Measurements from ENCODE around the gene CACNA1D.

CACNA1D gene

GRCh38 chr3:53691349-53691748, 196.9 kb downstream of the CACNA1D start:
- no peak for DNase-seq (ENCODE audit: low spot score)

GRCh38 chr3:53691885-53692284, 197.5 kb downstream of the CACNA1D start:
- no peak for DNase-seq (ENCODE audit: low spot score)

- no peak for DNase-seq (ENCODE audit: low spot score)
Measured at GRCh38 chr3:53693451-53693850, 199.0 kb downstream of the CACNA1D start.

GRCh38 chr3:53694046-53694445, 199.6 kb downstream of the CACNA1D start:
- DNase-seq (ENCODE audit: low spot score), result no peak

GRCh38 chr3:53694666-53695323, 200.4 kb downstream of the CACNA1D start:
- DNase-seq (ENCODE audit: low spot score), result no peak

GRCh38 chr3:53695324-53695690, 200.9 kb downstream of the CACNA1D start:
- no peak for DNase-seq (ENCODE audit: low spot score)

- no peak for DNase-seq (ENCODE audit: low spot score)
Measured at GRCh38 chr3:53696401-53697172, 202.2 kb downstream of the CACNA1D start.

- no peak for DNase-seq (ENCODE audit: low spot score)
Measured at GRCh38 chr3:53700441-53700840, 206.0 kb downstream of the CACNA1D start.

GRCh38 chr3:53702776-53703530, 208.5 kb downstream of the CACNA1D start:
- DNase-seq (ENCODE audit: low spot score), result no peak

- DNase-seq (ENCODE audit: low spot score), result no peak
Measured at GRCh38 chr3:53703630-53704362, 209.4 kb downstream of the CACNA1D start.

- no peak for DNase-seq (ENCODE audit: low spot score)
Measured at GRCh38 chr3:53704363-53704725, 209.9 kb downstream of the CACNA1D start.

- DNase-seq (ENCODE audit: low spot score), result no peak
Measured at GRCh38 chr3:53705024-53705745, 210.8 kb downstream of the CACNA1D start.

- no peak for DNase-seq (ENCODE audit: low spot score)
Measured at GRCh38 chr3:53705774-53706173, 211.4 kb downstream of the CACNA1D start.

GRCh38 chr3:53707222-53707621, 212.8 kb downstream of the CACNA1D start:
- DNase-seq (ENCODE audit: low spot score), result no peak

GRCh38 chr3:53708001-53708621, 213.7 kb downstream of the CACNA1D start:
- DNase-seq (ENCODE audit: low spot score), result no peak

GRCh38 chr3:53709256-53709655, 214.8 kb downstream of the CACNA1D start:
- DNase-seq (ENCODE audit: low spot score), result no peak

GRCh38 chr3:53709860-53710674, 215.7 kb downstream of the CACNA1D start:
- DNase-seq (ENCODE audit: low spot score), result peak; percentile 81

- no peak for DNase-seq (ENCODE audit: low spot score)
Measured at GRCh38 chr3:53711387-53711786, 217.0 kb downstream of the CACNA1D start.

- DNase-seq (ENCODE audit: low spot score), result no peak
Measured at GRCh38 chr3:53712817-53713388, 218.5 kb downstream of the CACNA1D start.

- no peak for DNase-seq (ENCODE audit: low spot score)
Measured at GRCh38 chr3:53713626-53714025, 219.2 kb downstream of the CACNA1D start.

Data from AG08396 (cell line).